OCI-LY1 (cell line): ENCODE data around the gene GGT1.

Source experiments
- H2AFZ ChIP-seq: fragments of 200-600 bp; sonication (generic), shearing (Covaris generic); 2 replicates; pipeline ENCODE4 v1.6.0; 2014; ENCODE audit warnings: antibody characterized with exemption, mild to moderate bottlenecking, low read length
- H3F3A ChIP-seq: fragments of 200-600 bp; sonication (generic), shearing (Covaris generic); 2 replicates; pipeline ENCODE4 v1.6.0; 2014; ENCODE audit warnings: mild to moderate bottlenecking, antibody characterized with exemption, low read length, moderate library complexity; ENCODE audit not compliant: insufficient read depth
- H3K27ac ChIP-seq: fragments of 200-600 bp; sonication (generic); 2 replicates; pipeline ENCODE4 v1.5.1; 2014; ENCODE audit warnings: low read length, mixed run types, mild to moderate bottlenecking, low read depth; ENCODE audit not compliant: poor library complexity, severe bottlenecking
- H3K27me3 ChIP-seq: fragments of 200-600 bp; sonication (generic); 2 replicates; pipeline ENCODE4 v1.6.0; 2014; ENCODE audit warnings: antibody characterized with exemption, mild to moderate bottlenecking, low read length, moderate library complexity; ENCODE audit not compliant: insufficient read depth
- H3K36me3 ChIP-seq: fragments of 200-600 bp; sonication (generic); 2 replicates; pipeline ENCODE4 v1.6.1; 2014; ENCODE audit warnings: mild to moderate bottlenecking, antibody characterized with exemption, low read length, moderate library complexity, mixed read lengths; ENCODE audit not compliant: insufficient read depth
- H3K4me1 ChIP-seq: fragments of 200-600 bp; sonication (generic); 2 replicates; pipeline ENCODE4 v1.5.1; 2014; ENCODE audit warnings: mild to moderate bottlenecking, low read length, moderate library complexity; ENCODE audit not compliant: insufficient read depth, severe bottlenecking
- H3K4me2 ChIP-seq: fragments of 200-600 bp; sonication (generic), shearing (Covaris generic); 2 replicates; pipeline ENCODE4 v1.6.1; 2014; ENCODE audit warnings: low read length
- H3K4me3 ChIP-seq: fragments of 200-600 bp; sonication (generic); 2 replicates; pipeline ENCODE4 v1.5.1; 2014; ENCODE audit warnings: low read length, low read depth, mild to moderate bottlenecking, mixed read lengths; ENCODE audit not compliant: poor library complexity, severe bottlenecking
- H3K79me2 ChIP-seq: fragments of 200-600 bp; shearing (Covaris generic); 2 replicates; pipeline ENCODE4 v1.6.1; 2016; ENCODE audit warnings: mixed run types, low read length, mixed read lengths; ENCODE audit not compliant: insufficient read depth
- H3K9ac ChIP-seq: fragments of 200-600 bp; sonication (generic), shearing (Covaris generic); 2 replicates; pipeline ENCODE4 v1.6.1; 2014; ENCODE audit warnings: mild to moderate bottlenecking, low read length, mixed read lengths
- H3K9me2 ChIP-seq: fragments of 200-600 bp; sonication (generic), shearing (Covaris generic); 2 replicates; pipeline ENCODE4 v1.6.1; 2014; ENCODE audit warnings: low read depth, mild to moderate bottlenecking, low read length, mixed read lengths
- H3K9me3 ChIP-seq: fragments of 200-600 bp; shearing (Covaris generic); 2 replicates; pipeline ENCODE4 v1.6.1; 2014; ENCODE audit warnings: low read length, mixed read lengths
- H4K20me1 ChIP-seq: fragments of 200-600 bp; sonication (generic), shearing (Covaris generic); 2 replicates; pipeline ENCODE4 v1.6.0; 2016; ENCODE audit warnings: mild to moderate bottlenecking, low read length; ENCODE audit not compliant: insufficient read depth
- EZH2 ChIP-seq: fragments of 200-600 bp; sonication (generic), shearing (Covaris generic); IDR thresholded peaks from 2 replicates; pipeline ENCODE4 v1.8.0; 2017; ENCODE audit warnings: borderline replicate concordance, mixed run types, mild to moderate bottlenecking, antibody characterized with exemption, low read length, moderate library complexity, mixed read lengths
- TF ChIP-seq, protein P1 (sequence below): fragments of 200-600 bp; sonication (generic), shearing (Covaris generic); IDR thresholded peaks from 2 replicates; pipeline ENCODE4 v1.5.1; 2017; ENCODE audit warnings: mild to moderate bottlenecking, antibody characterized with exemption, low read length, moderate library complexity, mixed read lengths

The GGT1 gene

DNA sequence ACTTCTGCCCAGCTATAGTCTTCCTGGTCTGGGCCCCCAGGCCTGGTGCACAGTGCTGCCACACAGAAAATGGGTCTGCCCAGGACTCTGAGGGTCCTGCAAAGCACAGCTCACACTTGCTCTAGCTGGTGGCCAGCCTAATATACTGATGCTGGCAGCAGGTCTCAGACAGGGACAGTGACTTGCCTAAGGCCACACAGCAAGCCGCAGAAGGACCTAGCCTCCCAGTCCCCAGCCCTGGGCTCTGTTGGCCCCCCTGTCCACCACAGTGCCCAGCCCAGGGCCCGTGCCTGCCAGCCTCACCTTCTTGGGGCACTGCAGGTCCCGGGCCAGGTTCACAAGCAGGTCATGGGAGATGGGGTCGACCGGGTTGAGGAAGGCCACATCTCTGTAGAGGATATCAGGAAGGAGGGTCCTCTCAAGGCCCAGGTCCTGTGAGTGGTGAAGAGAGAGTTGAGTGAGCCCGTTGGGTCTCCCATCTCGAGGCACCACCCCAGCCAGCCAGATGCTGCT lies 13.4 kb upstream of the GGT1 start:
- Histone ChIP-seq H3K9me2 (no peaks in the 10 kb centered on the region), H3K27me3 (peaks cover 12% of the 10 kb centered on the region; the same call in 1 of the 2 replicates), H3K4me1 (peaks cover 11% of the 10 kb centered on the region), H3K36me3 (no peaks in the 10 kb centered on the region), H3K79me2 (no peaks in the 10 kb centered on the region), H3K9me3 (no peaks in the 10 kb centered on the region), H2AFZ (no peak overlapping the region), H3K4me2 (no peak overlapping the region), H3K9ac (no peak overlapping the region), H3K4me3 (no peak overlapping the region), H3K27ac (no peak overlapping the region), H3F3A (no peaks in the 10 kb centered on the region), H4K20me1 (no peaks in the 10 kb centered on the region)
- no peak for TF ChIP-seq EZH2
- TF ChIP-seq, protein P1, sequence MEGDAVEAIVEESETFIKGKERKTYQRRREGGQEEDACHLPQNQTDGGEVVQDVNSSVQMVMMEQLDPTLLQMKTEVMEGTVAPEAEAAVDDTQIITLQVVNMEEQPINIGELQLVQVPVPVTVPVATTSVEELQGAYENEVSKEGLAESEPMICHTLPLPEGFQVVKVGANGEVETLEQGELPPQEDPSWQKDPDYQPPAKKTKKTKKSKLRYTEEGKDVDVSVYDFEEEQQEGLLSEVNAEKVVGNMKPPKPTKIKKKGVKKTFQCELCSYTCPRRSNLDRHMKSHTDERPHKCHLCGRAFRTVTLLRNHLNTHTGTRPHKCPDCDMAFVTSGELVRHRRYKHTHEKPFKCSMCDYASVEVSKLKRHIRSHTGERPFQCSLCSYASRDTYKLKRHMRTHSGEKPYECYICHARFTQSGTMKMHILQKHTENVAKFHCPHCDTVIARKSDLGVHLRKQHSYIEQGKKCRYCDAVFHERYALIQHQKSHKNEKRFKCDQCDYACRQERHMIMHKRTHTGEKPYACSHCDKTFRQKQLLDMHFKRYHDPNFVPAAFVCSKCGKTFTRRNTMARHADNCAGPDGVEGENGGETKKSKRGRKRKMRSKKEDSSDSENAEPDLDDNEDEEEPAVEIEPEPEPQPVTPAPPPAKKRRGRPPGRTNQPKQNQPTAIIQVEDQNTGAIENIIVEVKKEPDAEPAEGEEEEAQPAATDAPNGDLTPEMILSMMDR, result no peak

DNA sequence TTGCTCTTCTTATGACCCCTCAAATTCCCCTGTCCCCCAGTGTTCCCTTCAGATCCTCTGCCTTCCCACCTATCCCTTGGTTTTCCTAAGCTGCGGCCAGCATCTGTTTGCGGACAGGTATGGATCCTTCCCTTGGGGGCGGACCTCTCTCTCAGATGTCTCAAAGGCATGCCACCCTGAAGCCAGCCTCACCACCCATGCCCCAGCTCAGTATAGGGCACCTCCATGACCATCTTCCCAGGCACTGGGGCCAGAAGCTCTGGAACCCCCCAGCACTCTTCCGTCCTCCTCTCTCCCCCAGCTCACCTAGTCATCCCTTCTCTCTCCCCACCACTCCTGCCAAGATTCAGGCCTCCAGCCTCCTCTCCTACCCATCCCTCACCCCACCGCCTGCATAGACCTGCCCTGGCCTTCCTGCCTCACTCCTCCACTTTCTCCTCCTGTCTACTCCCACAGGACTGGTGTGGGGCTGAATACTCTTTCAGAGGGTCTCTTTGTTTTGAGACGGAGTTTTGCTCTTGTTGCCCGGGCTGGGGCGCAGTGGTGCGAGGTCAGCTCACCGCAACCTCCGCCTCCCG lies 12.3 kb upstream of the GGT1 start:
- peaks cover 12% of the 10 kb centered on the region; the same call in 1 of the 2 replicates for H3K27me3 ChIP-seq
- no peak for TF ChIP-seq EZH2
- TF ChIP-seq, protein P1, result no peak
- H4K20me1 ChIP-seq, result no peaks in the 10 kb centered on the region
- no peak overlapping the region for H2AFZ ChIP-seq
- no peak overlapping the region for H3K4me3 ChIP-seq
- no peak overlapping the region for H3K9ac ChIP-seq
- H3K79me2 ChIP-seq, result no peaks in the 10 kb centered on the region
- H3F3A ChIP-seq, result no peaks in the 10 kb centered on the region
- H3K4me1 ChIP-seq, result peaks cover 11% of the 10 kb centered on the region
- no peaks in the 10 kb centered on the region for H3K36me3 ChIP-seq
- H3K9me3 ChIP-seq, result no peaks in the 10 kb centered on the region
- no peak overlapping the region for H3K4me2 ChIP-seq
- no peaks in the 10 kb centered on the region for H3K9me2 ChIP-seq
- H3K27ac ChIP-seq, result no peak overlapping the region

DNA sequence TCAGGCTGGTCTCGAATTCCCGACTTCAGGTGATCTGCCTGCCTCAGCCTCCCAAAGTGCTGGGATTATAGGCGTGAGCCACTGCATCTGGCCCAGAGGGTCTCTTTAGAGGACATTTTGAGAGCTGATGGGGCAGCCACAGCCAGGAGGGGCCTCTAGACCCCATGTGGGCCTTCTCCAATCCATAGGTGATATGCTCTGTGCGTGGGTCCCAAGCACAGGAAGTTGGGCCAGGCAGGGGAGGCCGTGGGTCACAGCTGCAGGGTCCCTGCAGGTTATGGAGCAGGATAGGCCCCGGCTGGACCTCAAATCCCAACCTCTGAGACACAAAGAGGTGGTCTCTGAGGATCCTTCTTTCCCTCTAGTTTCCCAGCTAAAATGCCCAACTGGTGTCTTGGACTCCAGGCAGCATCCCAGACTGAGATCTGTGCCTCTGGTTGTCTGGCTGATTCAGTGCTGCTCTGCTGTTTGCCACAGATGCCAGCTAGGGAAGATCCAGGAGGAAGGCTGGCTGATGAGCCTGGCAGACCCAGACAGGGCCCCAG lies 11.6 kb upstream of the GGT1 start:
- H3K79me2 ChIP-seq, result no peaks in the 10 kb centered on the region
- peaks cover 11% of the 10 kb centered on the region for H3K4me1 ChIP-seq
- TF ChIP-seq EZH2, result no peak
- TF ChIP-seq, protein P1, result no peak
- H3K4me3 ChIP-seq, result no peak overlapping the region
- H4K20me1 ChIP-seq, result no peaks in the 10 kb centered on the region
- no peak overlapping the region for H2AFZ ChIP-seq
- H3F3A ChIP-seq, result no peaks in the 10 kb centered on the region
- no peaks in the 10 kb centered on the region for H3K36me3 ChIP-seq
- no peak overlapping the region for H3K9ac ChIP-seq
- no peaks in the 10 kb centered on the region for H3K9me3 ChIP-seq
- no peaks in the 10 kb centered on the region for H3K9me2 ChIP-seq
- H3K27ac ChIP-seq, result no peak overlapping the region
- H3K27me3 ChIP-seq, result peaks cover 7% of the 10 kb centered on the region; the same call in 1 of the 2 replicates
- no peak overlapping the region for H3K4me2 ChIP-seq
